Transverse colon (tissue), 3 donors: ENCODE data around the gene RHOT1.
"Not testable (repeated sequence)": the region's sequence is repeated elsewhere in the genome, so short reads cannot be mapped to it uniquely, and the experiment has no call there.

Experiments used
- CTCF ChIP-seq, 5 experiments: fragments of 200-600 bp in 3 of 5; fragments of 450-650 bp in 2 of 5; sonication (generic) in 3 of 5; IDR thresholded peaks; 1 replicate in 2 of 5; 2 replicates in 3 of 5; pipeline ENCODE4 v1.5.1; 2016 to 2017; ENCODE audit warnings: antibody characterized with exemption in 5 of 5, inconsistent platforms in 3 of 5, mild to moderate bottlenecking in 2 of 5, moderate library complexity in 1 of 5
- POLR2A ChIP-seq: fragments of 450-650 bp; IDR thresholded peaks from one replicate; pipeline ENCODE4 v1.6.1; 2016; ENCODE audit warnings: antibody characterized with exemption, mild to moderate bottlenecking, moderate library complexity

DNA sequence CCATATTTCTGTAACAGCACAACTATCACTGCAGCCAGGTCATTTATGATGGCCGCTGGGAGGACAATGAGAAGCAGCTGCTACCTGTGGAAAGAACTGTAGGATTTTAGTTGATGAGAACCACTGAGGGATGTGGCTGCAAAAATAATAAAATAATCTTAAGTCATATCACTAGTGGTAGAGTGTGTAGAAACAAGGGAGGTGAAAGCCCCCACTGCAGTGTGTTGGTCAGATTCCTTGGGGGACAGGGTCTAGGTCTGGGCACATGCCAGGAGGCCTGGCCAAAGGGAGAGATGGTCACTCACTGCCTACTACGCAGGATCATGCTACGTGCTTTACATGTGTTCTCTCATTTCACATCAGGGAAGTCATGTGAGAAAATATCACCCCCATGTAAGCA, 24.2 kb upstream of the RHOT1 start:
- TF ChIP-seq POLR2A; CTCF (IDR thresholded peaks at IDR 0.05): not testable (repeated sequence)
